GM19239 (cell line): ENCODE measurements around the gene LUC7L.
A peak's percentile ranks its signal among the peaks of the same experiment; 100 is the strongest.
"Not testable (repeated sequence)": the region's sequence is repeated elsewhere in the genome, so short reads cannot be mapped to it uniquely, and the experiment has no call there.

ENCODE experiments used
- DNase-seq: peaks from one replicate; pipeline ENCODE4 v3.0.0; 2011; ENCODE audit warnings: low spot score; ENCODE audit not compliant: insufficient read length
- FAIRE-seq: peaks from 2 replicates; lab custom pipeline; 2011; peaks lifted over from hg19 to GRCh38; lab: Jason Lieb, UNC

The LUC7L gene

DNA sequence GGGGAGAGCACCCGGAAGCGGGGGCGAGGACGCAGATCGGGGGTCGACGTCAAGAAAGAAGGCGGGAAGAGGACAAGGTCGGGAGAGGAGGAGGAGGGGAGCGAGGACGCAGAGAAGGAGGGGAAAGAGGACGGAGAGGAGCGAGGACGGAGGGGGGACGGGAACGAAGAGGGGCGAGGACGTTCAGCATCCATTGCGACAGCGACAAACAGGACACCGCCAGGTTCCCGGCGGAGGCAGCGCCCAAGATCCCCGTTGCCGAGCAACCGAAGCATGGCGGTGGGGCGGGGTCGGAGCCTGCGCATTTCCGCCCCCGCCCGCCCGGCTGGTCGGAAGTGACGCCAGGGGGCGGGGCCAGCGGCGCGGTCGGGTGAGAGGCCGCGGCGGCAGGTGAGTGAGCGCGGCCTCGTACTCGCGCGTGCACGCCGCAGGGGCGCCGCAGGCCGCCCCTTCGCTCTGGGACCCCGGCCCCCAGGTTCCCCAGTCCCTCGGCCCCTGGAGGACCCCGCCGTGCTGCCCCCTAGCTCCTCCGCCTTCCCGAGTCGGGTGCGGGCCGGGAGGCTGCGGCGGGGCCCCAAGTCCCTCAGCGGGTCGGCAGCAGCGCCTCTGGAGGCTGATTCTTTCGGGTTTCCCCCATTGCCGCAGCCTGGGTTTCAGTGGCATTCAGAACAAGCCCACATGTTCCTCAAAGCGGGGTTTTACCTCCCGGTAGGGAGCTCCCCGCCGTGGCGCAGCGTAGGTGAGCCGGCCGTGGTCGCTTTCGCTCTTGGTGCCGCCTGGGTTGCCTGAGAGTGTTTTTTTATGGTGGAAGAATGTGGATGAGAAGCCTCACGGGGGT, 5.4 kb upstream of the LUC7L start, which contains the start of gene FAM234A:
TSS of gene FAM234A (plus strand) at position 354 of the 838 bp plus-strand sequence. CDS start 19,593 bp downstream, outside the sequence.
- peak; percentile 89 for DNase-seq
- FAIRE-seq: peak; percentile 87

DNA sequence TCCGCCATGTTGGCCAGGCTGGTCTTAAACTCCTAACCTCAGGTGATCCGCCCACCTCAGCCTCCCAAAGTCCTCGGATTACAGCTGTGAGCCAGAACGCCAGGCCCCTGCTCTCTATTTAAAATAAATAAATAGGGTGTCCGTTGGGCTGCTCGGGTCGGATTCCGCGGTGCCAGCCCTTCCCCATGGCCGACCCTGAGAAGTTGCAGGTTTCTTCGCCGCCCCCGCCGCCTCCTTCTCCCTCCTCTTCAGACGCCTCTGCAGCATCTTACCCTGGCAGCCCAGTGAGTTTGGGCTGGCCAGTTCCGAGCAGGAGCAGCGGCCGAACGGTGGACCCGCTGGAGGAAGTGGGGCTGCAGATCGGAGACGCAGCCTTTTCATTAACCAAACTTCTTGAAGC, 1.7 kb upstream of the LUC7L start:
- DNase-seq: no peak
- no peak for FAIRE-seq

DNA sequence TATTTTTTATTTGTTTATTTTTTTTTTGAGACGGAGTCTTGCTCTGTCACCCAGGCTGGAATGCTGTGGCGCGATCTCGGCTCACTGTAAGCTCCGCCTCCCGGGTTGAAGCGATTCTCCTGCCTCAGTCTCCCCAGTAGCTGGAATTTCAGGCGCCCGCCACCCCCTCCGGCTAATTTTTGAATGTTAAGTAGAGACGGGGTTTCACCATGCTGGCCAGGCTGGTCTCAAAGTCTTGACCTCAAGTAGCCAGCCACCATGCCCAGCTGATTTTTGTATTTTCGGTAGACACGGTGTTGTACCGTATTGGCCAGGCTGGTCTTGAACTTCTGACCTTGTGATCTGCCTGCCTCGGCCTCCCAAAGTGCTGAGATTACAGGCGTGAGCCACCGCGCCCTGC, 1.1 kb upstream of the LUC7L start:
- not testable (repeated sequence) for FAIRE-seq, DNase-seq

DNA sequence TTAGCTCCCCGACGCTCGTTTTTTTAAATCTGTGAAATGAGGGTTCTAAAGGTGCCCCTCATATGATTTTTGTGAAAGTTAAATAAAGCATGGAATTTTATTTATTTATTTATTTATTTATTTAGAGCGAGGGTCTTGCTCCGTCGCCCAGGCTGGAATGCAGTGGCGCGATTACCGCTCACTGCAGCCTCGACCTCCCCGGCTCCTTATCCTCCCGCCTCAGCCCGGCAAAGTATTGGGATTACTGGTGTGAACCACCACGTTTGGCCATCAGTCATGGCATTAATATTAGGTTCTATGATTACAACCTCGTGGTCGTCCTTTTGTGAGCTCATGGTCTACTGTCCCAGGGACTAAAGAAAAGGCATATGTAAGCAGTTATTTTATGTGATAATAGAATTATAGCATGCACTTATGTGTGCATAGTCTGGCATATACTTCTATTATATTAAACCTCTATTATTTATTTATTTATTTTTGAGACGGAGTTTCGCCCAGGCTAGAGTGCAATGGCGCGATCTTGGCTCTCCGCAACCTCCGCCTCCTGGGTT, 557 bp upstream of the LUC7L start:
- FAIRE-seq (no peak), DNase-seq (no peak)

DNA sequence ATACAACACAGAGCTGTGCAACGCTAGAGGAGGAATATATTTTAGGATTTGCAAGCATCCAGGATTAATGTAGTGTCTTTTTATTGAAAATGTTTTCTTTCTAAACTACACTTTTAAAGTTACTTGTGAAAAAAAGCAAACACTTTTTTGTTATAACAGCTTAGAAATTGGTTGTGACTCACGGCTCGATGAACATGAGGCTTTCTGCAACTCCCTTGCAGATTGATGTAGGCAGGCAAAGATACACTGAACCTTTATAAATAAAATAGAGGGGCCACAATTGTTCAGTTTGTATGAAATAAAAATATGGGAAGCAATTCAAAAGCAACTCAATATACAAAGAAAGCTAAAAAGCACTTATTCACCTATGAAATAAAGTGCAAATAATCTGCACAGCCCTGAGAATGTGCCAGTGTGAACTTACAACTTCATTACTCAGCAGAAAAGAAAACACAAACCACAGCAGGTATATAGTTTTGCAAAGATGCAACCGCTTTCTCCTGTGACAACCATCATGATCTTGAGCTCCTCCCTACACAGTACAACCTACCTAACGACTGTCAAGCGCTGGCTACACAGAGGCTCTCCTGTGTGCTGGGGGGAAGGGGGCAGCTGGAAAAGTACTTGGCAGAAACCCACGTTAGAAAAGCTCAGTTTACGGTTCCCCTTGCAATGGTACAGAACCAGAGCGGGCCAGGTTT, 948 bp downstream of the LUC7L start:
- peak; percentile 53 for FAIRE-seq
- DNase-seq: no peak

DNA sequence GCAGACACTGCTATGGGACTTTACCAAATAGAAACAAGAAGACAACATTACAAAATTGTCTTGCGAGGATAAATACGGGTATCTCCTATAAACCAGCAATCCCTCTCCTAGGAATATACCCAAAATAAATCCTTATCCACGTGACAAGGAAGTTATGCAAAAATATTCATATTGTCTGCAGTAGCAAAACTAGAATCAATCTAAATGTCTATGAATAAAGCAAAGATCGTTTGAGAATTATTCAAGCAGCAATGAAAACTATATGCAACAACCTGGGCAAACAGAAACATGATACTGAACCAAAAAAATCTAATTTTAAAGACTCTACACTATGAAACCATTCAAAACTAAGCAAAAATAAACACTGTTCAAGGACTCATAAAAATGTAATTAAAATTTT, 9.2 kb downstream of the LUC7L start:
- FAIRE-seq: no peak

DNA sequence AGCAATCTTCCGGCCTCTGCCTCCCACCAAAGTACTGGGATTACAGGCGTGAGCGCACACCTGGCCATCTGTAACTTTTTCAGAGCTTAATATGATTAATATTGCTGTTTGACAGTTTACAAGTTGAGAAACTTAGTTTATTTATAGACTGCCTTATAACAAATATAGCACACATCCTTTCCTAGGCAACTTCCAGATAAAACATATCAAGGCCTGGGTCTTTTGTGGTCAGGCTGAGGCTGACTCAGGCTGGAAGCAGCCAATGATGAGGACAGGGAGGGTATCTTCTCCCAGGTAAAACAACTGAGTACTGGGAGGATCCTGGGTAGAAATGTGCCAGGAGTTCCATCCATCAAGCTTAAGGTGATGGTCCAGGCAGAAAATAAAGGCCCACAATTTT, 16.2 kb downstream of the LUC7L start:
- FAIRE-seq (no peak), DNase-seq (no peak)

More for the DNA sequence above, 9.2 kb downstream of the LUC7L start:
- no peak for DNase-seq

DNA sequence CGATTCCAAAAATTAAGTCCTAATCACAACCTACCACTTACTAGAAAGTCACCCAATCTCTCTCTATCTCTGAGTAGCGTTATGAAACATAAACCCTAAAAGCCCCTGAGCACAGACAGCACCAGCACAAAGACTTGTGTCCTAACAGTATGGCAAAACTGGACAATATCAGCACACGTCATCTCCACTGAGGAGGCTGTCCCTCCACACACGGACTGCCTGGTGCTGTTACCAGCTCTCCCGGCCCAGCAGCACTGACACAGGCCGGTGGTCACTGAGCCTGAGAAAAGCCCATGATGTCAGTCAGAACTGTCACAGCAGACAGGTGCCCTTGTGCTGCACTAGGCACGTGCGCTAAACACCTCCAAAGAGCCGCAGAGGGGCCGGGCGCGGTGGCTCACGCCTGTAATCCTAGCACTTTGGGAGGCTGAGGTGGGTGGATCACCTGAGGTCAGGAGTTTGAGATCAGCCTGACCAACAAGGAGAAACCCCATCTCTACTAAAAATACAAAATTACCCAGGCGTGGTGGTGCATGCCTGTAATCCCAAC, 17.5 kb downstream of the LUC7L start:
- DNase-seq, FAIRE-seq: not testable (repeated sequence)

DNA sequence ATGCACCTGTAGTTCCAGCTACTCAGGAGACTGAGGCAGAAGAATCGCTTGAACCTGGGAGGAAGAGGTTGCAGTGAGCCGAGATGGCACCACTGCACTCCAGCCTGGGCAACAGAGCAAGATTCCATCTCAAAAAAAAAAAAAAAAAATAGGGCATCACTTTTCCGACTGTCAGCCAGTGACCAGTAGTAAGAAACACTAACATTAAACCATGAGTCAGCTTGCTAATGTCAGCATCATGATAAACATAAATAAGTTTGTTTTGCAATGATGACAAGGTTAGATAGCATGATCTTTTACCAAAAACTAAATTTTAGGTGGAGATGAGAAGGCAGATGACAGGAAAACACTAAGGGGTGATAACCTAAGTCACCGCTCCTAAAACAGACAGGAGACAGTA, 19.9 kb downstream of the LUC7L start:
- FAIRE-seq, DNase-seq: not testable (repeated sequence)

DNA sequence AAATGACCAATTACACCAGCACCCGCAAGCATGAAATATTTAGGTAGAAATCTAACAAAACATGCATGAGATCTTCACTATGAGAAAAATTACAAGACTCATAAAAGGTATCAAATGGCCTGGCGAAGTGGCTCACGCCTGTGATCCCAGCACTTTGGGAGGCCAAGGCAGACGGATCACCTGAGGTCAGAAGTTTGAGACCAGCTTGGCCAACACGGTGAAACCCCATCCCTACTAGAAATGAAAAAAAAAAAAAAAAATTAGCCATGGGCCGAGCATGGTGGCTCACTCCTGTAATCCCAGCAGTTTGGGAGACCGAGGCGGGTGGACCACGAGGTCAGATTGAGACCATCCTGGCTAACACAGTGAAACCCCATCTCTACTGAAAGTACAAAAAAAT, 25.2 kb downstream of the LUC7L start:
- not testable (repeated sequence) for FAIRE-seq, DNase-seq

DNA sequence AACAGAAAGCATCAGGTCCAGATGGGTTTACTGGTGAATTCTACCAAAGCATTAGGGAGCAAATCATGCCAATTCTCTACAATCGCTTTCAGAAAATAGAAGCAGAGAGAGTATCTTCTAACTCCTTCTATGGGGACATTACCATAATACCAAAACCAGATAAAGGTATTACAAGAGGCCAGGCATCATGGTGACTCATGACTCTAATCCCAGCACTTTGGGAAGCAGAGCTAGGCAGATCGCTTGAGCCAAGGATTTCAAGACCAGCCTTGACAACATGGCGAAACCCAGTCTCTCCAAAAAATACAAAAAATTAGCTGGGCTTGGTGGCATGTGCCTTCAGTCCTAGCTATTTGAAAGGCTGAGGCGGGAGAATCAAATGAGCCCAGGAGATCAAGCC, 26.0 kb downstream of the LUC7L start:
- no peak for FAIRE-seq

DNA sequence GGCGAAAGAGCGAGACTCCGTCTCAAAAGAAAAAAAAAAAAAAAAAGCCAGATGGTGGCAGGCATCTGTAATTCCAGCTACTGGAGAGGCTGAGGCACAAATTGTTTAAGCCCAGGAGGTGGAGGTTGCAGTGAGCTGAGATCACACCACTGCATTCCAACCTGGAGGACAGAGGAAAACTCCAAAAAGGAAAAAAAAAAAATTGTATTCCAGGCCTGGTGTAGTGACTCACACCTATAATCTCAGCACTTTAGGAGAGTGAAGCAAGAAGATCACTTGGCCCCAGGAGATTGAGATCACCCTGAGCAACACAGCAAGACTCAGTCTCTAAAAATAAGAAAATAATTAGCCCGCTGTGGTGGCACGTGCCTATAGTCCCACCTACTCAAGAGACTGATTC, 28.9 kb downstream of the LUC7L start:
- DNase-seq (no peak), FAIRE-seq (no peak)

More for the DNA sequence above, 26.0 kb downstream of the LUC7L start:
- no peak for DNase-seq

DNA sequence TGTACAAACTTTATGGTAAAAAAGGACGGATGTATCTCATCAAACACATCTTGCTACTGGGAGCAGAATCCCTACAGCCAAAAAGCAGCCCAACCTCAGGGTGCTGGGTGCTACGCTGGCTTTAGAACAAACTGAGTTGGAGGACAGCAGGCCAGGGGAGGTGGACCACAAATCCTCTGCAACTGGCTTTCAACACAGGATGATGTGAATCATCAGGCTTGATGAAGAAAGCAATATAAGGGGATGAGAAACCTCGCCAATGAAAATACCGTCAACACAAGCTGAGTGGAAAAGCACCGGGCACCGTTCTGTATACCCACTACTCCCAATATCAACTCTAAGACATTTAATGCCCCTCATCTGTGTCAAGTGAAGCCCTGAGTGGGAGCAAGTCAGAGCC, 34.7 kb downstream of the LUC7L start:
- FAIRE-seq (no peak), DNase-seq (no peak)

DNA sequence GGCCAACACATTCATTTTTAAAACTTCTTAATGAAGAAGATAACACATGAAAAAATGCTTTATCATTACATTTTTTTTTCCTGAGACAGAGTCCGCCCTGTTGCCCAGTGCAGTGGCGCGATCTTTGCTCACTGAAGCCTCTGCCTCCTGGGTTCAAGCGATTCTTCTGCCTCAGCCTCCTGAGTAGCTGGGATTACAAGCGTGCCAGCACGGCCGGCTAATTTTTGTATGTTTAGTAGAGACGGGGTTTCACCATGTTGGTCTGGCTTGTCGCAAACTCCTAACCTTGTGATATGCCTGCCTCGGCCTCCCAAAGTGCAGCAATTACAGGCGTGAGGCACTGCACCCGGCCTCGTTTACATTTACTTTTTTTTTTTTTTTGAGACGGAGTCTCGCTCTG, 35.8 kb downstream of the LUC7L start:
- FAIRE-seq (no peak), DNase-seq (no peak)

DNA sequence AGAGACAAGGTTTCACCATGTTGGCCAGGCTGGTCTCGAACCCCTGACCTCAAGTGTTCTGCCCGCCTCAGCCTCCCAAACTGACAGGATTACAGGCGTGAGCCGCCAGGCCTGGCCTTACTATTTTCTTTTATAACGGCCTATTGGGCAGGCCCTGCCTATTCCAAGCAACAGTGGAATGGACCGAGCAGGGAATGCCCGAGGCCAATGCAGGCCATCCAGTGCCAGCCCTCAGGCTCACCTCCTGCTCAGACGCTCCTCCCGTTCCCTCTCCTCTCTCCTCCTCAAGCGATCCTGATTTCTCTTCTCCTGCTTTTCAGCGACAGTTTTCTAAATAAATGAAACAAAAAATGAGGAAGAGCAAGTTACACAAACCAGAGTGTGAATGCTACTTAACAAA, 36.6 kb downstream of the LUC7L start:
- DNase-seq: no peak
- no peak for FAIRE-seq

DNA sequence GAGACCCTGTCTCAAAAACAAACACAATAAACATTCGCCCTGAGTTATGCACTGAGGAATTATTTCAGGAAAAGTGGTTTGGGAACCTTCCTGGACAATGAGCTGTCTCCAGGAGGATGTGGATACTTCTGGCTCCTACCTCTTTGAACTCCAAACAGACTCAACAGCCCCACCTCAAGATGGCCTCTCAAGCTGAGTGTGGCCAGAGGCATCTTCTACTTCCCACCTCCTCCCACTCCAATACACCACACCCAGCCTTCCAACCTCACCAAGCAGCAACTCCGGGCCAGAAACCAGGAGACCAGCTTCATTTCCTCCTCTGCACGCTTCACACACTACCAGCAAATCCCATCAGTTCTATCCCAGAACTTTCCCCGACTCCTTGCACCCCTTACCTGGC, 37.4 kb downstream of the LUC7L start:
- FAIRE-seq: no peak

DNA sequence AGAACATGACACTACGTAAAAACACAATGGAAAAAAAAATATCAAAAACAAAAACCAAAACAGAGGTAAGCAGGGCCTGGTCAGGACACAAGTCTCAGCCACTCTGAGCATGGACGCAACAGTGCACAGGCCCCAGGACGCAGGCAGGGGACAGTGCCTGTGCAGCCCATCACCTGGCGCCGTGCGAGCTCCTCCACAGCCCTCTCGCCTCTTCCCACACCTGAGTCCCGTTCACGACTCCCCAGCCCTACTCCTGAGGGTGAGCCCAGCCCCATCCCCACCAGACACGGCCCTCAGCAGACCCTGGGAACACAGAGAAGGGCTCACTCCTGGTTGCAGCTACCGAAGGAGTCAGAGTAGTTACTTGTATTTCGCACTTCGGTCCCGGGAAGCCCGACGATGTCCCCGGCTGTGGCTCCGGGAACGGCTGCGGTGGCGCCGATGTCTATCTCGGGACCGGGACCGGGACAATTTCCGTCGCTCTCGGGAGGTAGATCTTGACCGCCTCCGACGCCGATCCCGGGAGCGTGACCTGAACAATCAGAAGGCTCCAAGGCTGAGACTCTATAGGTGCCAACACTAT, 39.6 kb downstream of the LUC7L start:
- no peak for DNase-seq
- FAIRE-seq: no peak

More for the DNA sequence above, 37.4 kb downstream of the LUC7L start:
- DNase-seq: no peak

DNA sequence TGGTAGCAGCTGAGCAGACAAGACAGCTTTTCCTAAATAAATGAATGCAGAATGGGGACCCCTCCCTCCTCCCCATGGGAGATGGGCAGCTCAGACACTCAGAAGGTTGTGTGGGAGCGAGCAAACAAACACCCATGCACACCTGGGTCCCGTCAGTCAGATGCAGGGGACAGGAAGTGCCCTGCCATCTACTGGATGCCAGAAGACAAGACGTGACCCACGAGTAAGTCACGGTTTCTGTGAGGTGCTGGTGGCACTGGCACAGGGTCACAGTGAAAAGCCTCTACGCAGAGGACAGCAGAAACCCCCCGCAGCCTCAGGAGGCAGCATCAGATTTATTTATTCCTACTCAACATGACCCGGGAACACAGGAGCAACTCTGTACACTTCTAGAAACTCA, 40.6 kb downstream of the LUC7L start:
- no peak for FAIRE-seq
- no peak for DNase-seq

DNA sequence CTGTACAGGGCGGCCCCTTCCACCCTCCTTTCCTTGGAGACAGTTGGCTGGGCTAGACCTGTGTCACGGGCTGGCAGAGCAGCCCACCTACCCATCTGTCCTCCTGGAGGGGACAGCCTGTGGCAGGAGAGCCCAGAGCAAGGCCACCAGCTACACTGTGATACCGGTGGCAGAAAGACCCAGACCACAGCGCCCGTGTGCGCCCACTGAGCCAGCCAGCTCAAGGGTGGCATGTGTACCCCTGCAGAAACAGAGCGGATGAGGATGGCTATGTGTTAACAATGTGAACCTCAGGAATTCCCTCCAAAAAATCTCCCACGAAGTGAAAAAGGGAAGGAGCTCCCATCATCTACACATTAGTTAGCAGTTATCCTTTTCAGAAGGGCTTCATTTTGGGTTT, 41.9 kb downstream of the LUC7L start:
- DNase-seq (no peak), FAIRE-seq (no peak)

DNA sequence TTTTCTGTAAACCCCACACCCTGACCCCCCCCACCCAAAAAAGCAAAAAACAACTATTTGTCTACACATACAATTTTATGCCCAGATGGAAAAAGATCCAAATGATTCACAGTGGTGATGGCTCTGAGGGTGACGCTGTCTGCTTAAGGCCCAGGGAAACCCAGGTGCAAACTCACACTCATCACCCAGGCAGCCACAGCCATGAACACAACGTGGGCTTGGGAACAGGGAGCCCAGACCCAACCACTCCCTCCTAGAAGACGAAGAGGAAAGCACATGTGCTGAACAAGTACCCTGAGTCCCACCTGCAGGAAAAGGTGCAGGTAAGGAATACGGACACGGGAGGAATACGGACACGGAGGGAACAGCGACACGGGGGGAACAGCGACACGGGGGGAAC, 43.6 kb downstream of the LUC7L start:
- FAIRE-seq (no peak), DNase-seq (no peak)
